NCI-H146 treated with DMSO at 0.1 percent for 48 hours (cell line): ENCODE measurements around the gene SLC25A10.
A peak's percentile ranks its signal among the peaks of the same experiment; 100 is the strongest.
"Not testable (repeated sequence)": the region's sequence is repeated elsewhere in the genome, so short reads cannot be mapped to it uniquely, and the experiment has no call there.

ENCODE experiments used
- DNase-seq: peaks from one replicate; lab custom pipeline; 2025; ENCODE audit not compliant: unreplicated experiment; lab: John Stamatoyannopoulos, UW

Gene SLC25A10

DNA sequence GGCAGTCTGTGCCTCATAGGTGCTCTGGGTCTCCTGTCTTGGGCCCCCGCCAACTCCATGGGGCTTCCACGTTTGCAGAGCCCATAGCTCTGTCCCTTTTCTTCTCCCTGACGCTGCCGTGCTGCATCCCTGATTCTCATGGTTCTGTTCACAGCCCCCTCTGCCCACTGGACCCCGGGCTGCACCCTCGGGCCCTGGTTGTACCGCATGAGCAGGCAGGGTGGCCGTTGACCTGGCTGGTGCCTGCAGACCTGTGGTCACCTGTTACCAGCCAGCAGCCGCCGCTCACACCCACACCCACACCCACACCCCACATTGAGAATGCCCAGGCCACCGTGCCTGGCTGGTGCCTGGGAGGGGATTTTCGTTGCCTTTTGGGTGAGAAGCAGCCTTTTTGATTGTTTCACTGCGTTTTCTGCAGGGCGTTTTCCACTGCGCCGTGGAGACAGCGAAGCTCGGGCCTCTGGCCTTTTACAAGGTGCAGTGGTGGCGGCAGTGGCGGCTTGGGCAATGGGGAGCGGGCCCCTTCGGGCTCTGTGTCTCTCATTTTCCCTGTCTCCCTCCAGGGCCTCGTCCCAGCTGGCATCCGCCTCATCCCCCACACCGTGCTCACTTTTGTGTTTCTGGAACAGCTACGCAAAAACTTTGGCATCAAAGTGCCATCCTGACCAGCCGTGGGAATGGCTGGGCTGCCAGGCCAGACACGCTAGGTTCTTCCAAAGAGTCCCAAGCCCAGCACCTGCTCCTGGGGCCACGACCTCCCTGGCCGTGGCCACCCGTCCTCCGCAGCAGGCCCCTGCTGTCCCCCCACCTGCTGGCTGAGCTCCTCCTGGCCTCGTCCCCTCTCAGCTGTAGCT is 7.6 kb downstream of the SLC25A10 start:
- no peak for DNase-seq

DNA sequence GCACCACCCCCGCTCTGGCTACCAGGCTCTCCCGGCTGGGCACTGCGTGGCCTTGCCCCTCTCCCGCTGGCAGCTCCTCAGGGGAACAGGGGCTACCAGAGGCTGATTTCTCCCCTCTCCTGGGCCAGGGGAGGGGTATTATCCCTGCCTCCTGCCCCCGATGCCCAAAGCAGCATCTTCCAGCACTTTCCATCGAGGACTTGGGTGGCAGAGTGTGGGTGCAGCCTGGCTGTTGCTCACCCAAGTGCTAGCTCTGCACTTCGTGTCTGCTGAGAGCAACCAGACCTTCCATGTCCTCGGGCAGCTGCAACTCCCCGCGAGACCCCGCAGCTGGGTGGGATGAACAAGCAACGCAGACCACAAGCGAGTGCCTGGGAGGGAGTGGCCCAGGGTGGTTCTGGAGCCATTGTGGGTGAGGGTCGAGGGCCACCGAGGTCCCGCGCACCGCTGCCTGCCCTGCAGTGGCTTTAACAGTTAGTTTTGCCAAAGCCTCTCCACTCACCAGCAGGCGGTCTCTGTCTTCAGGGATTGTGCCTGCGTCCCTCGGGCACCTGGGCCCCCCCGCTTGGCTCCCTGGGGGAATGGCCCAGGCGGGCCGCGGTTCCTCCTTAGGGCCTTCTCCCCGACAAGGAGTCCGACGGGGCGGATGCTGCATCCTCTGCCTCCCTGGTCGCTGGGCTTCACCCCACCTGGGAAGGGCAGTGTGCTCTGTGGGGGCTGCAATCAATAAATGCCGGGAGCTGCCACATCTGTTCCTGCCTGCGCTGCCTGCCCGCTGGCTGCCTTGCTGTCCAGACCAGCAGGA is 8.4 kb downstream of the SLC25A10 start:
- DNase-seq, result no peak

DNA sequence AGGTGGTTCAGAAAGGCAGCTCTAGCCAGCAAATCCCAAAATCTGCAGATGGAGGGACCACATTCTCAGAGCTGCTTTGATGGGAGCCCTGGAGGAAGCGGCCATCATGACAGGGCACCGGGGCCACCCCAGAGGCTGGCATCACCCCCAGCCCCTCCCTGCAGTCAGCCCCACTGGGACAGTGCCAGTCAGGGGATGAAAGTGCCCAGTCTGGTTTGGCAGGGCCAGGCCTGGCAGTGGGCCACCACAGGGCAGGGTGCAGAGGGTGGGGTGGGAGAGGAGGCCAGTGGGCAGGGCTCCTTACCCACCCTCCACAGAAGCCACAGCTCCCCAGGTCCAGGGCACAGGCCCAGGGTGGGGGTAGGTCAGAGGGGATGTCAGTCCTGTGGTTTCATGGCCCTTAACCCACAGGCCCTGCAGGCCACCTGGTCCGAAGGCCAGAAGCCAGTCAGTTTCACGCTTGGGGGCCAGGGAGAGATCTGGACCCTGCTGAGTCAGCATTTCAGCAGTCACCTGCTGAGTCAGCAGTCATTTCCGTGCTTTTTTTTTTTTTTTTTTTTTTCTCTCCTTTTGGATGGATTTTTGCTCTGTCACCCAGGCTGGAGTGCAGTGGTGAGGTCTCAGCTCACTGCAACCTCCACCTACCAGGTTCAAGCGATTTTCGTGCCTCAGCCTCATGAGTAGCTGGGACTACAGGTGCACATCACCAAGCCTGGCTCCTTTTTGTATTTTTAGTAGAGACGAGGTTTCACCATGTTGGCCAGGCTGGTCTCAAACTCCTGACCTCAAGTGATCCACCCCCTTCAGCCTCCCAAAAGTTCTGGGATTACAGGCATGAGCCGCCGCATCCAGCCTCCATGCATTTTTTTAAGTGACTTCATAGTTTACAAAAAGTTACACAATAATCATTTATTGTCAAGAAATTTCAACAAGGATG is 10.4 kb downstream of the SLC25A10 start:
- no peak for DNase-seq

DNA sequence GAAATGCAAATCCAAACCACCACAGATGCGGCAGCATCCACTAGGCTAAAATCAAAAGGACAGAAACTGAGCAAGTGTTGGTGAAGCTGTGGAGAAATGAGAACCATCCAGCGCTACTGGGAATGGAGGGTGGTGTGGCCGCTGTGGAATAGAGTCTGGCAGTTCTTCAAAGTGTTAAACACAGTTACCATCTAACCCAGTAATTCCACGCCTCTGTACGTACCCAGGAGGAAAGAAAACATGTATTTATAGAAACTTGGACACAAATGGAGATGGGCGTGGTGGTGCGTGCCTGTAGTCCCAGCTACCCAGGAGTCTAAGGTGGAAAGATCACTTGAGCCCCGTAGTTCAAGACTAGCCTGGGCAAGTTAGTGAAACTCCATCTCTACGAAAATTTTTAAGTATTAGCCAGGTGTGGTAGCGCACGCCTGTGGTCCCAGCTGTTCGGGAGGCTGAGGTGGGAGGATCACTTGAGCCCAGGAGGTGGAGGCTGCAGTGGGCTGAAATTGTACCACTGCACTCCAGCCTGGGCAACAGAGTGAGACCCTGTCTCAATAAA is 11.6 kb downstream of the SLC25A10 start:
- DNase-seq, result no peak

DNA sequence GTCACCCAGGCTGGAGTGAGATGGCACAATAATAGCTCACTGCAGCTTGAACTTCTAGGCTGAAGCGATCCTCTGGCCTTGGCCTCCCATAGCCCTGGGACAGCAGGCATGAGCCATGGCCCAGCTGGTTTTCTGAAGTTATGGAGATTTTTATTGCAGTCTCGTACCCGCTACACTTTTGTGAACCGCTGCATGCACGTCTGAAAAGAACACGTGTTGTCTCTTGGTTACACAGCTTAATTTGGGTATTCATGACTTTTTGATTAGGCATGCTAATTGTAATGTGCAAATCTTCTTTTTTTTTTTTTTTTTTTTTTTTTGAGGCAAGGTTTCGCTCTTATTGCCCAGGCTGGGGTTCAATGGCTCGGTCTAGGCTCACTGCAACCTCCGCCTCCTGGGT is 13.4 kb downstream of the SLC25A10 start:
- DNase-seq, result no peak

DNA sequence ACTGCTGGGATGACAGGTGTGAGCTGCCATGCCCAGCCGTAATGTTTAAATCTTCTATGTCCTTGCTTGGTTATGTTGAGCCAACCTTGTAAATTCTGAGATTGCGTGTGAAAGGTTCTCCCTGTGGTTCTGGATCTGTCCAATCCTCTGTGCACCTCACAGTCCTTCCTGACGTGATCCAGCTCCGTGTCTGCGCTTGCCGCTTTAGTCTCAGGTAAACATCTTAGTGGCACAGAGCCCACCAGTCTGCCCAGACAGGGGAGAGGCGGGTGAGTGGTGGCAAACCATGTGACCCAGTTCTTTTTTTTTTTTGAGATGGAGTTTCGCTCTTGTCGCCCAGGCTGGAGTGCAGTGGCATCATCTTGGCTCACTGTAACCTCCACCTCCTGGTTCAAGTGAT is 13.9 kb downstream of the SLC25A10 start:
- no peak for DNase-seq

DNA sequence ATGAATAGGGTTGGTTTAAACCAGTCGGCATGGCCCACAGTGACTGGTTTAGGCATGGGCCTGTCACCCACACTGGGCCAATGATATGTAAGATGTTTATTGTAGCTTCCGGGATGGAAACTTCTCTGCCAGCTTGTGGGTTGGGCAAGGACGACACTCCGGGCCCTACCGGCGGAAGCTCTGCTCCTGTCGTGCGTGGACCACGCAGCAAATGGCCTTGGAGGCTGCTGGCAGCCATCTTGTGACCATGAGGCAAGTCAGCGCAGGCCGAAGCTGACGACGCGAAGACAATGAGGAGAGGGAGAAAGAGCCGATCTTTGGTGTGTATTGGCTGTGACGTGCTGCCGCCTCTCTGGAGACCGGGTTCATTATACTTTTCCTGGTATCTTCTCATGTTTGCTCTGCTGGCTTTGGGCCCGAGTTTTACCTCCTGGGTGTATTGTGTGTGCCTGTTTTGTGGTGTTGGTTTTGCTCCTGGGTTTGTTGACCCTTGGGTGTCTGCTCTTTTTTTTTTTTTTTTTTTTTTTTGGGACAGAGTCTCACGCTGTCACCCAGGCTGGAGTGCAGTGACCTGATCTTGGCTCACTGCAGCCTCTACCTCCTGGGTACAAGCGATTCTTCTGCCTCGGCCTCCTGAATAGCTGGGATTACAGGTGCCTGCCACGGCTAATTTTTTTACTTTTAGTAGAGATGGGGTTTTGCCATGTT is 15.4 kb downstream of the SLC25A10 start:
- DNase-seq, result peak; percentile 91

DNA sequence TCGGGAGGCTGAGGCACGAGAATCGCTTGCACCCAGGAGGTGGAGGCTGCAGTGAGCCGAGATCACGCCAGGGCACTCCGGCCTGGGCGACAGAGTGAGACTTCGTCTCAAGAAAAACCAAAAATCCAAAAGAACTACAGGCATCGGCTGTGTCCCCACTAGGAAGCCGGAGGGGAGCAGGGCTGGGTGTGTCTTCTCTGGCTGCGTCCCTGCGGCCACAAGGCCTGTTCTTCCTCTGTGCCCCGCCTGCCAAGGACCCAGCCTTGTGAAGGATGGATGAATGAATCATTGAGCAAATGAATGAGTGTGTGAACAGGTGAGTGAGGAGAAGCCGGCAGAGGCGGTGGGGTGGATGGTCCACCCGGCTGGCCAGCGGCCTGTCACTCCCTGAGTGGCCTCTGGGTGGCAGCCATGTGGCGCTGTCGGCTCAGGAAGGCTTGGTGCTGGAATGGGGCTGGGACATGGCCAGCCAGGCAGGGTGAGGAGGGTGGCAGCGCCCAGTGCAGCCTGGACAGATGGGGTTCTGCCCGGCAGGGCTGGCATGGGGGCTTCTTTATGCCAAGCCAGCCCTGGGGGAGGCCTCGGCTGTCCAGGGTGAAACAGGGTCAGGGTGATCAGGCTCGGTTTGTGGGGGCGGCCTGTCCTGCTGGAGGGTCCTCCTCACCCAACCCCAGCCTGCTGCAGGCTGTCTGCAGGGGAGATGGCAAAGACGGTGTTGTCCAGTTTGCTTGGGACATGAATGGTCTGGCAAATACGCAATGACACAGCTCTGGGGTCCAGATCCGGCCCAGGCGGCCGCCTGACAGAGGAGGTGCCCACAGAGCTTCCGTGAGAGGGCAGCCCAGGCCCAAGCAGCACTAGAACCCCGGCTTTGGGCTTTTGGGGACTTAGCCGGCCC is 21.7 kb downstream of the SLC25A10 start:
- DNase-seq, result peak; percentile 17

DNA sequence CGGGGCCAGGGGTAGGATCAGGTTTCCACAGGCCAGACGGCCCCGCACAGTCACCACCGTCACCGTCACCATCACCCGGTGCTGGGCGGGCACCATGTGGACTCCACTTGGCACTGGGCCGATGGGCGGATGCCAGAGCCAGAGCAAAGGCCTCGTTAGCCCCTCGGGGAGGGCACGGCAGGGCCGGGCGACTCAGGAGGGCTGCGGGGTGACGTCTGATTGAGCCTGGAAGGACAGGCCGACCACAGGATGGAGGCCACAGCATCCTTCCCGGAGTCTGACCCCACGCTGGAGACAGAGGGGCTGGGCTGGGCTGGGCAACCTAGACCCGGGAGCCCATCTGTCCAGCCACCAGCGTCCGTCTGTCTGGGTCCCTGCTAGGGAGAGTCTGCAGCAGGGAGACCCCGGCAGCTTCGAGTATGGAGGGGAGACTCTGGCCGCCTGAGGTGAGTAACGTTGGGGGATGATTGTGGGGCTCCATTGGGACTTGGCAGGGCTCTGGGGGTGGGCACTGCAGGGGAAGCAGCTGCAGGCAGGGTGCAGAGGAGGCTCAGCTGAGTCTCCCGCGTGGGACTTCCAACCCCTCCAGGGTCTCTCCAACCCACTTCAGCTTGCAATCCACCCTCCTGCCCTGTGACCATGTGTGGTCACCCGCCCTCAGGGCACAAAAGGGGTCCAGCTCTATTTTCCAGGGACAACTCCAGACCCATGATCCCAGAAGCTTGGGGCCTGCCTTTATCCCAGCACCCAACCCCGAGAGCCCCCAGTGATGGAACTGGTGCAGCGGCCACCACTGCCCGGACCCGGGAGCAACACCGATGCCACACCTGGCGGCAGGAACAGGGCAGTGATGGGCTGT is 22.6 kb downstream of the SLC25A10 start:
- no peak for DNase-seq

DNA sequence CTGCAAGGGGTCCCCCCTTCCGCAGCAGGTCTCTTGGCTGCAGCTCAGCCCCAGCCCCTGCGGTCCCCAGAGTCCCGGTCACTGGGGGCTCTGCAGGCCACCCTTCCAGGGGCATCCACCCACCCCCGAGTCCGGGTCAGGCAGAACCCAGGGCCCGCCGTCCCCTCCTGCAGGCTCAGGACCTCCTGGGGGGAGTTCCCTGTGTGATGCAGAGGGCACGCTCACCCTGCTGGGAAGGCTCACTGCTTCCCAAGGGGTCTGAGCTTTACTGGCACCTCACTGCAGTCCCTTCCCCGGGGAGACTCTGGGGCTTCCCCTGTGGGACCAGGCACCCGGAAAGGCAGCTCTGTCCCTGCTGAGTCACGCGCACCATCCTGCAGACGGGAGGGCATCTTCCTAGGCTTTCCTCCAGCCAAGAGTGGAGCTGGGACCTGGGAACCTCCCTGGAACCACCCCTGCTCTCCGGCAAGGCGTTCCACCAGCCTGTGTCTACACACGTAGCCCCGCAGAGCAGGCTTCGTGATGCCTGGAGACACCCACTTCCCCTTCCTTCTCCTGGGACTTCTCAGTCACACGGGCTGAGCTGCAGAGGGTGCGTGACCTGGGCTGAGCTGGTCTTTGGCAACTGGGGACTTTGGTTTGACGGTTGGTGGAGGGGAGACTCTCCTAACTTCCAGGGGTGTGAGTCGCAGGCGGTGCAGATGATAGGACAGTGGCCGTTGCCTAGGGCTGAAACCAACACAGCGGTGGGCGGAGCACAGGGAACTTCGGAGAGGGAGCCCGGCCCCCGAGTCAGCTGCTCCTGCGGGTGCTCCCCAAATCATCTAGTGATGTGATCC is 23.4 kb downstream of the SLC25A10 start:
- no peak for DNase-seq

DNA sequence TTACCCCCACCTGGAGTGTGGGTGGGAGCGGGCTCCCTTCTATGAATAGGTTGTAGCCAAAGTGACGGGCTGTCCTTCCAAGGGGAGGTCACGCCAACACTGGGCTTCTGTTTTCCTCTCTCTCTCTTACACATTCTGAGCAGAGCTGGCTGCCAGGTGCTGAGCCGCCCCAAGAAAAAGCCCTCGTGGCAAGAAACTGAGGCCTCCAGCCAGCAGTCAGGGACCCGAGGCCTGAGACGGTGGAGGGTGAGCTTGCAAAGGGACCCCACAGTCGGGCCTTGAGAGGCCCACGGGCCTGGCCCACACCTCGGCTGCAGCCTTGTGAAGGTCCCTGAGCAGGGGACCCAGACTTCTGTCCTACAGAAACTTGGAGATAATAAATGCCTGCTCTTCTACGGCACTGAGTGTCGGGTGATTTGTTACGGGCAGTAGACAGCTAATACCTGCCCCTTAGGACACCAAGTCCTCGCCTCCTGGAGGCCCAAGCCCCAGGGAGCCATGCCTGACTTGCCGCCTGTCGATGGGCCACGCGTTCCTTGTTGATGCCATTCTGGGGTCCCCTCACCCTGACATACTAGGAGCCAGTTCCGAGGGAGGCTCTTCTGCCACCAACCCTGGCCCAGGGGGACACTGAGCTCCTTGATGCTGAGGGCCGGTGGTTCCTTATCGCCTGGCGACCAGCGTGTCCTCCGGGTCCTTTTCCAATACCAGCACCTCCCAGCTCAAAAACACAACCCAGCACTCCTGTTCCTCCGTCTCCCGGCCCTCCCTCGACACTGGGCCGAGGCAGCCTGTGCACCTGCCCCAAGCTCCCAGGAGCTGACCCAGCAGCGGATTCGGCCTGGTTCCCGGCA is 26.1 kb downstream of the SLC25A10 start:
- DNase-seq, result no peak

DNA sequence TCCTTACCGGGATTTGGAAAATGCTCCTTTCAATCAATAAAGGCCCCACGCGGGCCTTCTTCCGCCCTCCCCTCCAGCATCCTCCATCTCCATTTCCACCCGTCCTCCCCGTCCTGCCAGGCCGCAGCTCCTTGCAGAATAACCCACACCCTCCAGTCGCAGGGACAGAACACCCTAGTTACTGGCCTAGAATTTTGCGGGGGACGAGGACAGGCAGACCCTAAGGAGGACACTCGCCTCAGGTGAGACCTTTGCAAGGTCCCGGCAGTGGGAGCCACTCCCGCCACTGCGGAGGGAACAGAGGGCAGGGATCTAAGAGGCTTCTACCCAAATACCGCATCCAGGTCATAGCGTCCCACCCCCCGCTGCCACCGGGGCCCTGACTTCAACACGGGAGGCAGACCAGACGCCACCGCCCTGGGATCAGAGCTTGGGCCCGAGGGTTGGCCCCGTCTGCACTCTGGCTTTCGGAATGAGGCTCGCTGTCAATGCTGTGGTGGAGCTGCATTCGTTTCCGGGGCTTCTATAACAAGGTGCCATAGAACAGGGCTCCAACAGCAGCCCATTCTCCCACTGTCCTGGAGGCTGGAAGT is 26.8 kb downstream of the SLC25A10 start:
- DNase-seq, result no peak

DNA sequence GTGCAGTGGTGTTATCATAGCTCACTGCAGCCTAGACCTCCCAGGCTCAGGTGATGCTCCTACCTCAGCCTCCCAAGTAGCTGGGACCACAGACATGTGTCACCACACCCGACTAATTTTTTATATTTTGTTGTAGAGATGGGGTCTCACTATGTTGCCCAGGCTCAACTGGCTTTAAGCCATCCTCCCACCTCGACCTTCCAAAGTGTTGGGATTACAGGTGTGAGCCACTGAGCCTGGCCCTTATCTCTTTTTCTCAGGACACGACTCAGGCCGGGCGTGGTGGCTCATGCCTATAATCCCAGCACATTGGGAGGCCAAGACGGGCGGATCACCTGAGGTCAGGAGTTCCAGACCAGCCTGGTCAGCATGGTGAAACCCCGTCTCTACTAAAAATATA is 27.5 kb downstream of the SLC25A10 start:
- not testable (repeated sequence) for DNase-seq

DNA sequence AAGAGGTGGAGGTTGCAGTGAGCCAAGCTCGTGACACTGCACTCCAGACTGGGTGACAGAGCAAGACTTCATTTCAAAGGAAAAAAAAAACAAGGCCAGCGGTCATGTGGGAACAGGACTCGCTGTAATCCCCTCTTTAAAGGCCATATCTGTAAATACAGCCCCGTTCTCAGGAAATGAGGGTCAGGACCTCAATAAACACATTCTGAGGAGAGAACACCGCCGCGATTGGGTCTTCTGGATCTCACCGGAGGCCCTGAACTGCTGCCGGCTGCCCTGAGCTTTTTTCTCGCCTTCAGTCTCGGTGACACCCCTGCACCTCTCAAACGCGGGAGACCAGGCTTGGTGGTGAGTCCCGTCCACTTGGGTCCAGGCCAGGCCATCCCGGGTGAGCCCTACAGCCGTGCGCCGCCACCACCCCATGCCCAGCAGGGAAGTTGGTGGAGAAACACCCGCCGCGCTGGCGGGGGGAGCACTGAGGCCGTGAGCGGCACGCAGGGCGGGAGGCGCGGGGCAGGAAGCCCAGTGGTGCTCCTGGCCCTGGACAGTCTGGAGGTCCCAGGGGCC is 28.4 kb downstream of the SLC25A10 start:
- no peak for DNase-seq

DNA sequence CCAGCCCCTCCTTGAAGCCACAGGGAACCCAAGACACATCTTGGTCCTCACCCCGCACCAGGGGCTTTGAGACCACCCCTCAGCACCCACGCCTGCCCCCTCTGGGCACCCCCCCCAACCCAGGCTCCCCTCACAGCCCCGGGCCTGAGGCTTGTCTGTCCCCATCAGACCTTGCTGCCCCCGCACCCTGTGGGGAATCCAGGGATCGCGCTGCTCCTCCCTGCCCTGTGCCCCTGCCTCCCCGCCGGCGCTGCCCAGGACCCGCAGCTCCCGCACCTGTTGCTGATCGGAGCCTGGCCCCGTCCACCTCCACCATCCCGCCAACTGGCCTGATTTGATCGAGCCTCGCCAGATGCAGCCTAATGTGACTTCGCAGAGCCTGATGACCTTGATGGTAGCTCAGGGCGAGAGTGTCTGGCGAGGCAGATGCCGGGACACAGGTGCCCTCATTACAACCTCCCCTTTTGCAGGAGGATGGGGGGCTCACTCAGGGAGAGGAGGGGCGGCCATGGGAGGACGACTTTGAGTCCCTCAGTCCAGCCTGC is 29.0 kb downstream of the SLC25A10 start:
- DNase-seq, result no peak
